OCI-LY7 (cell line): ENCODE measurements around the gene GREB1.

ENCODE experiments used
- CTCF ChIP-seq: fragments of 200-600 bp; sonication (generic); conservative IDR thresholded peaks from 2 replicates; pipeline ENCODE4 v1.5.1; 2014; ENCODE audit warnings: mild to moderate bottlenecking, antibody characterized with exemption, low read length, moderate library complexity, mixed read lengths
- EZH2phosphoT487 ChIP-seq: fragments of 200-600 bp; sonication (generic); IDR thresholded peaks from 2 replicates; pipeline ENCODE4 v1.6.1; 2018; ENCODE audit warnings: low read depth, borderline replicate concordance, mild to moderate bottlenecking, mixed run types, antibody characterized with exemption, low read length, moderate library complexity, mixed read lengths

GRCh38 chr2:11559066-11559785 is 25.4 kb downstream of the GREB1 start:
- TF ChIP-seq CTCF (no peak), EZH2phosphoT487 (no peak)
